ENCODE results near the gene MSMP.

The MSMP gene

GRCh38 chr9:35741740-35742139, 12.3 kb downstream of the MSMP start:
- DNase-seq, result peak; percentile 18

DNA sequence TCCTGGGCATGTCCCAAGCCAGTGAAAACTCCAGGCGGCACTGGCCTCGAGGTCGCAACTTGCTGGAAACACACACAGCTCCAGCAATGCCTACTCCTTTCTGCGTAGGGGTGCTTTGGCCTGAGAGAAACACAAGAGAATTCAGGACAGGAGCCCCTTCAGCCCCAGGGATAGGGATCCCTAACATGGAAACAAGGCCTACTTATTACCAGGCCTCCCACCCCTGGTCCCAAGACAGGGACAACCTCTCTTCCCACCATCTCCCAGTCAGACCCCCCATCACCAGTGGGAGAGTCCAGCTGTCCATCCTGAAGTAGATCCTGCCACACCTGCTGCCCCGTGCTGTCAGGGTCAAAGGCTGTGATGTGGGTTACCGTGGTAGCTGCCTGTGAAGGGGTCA, 13.8 kb downstream of the MSMP start:
- DNase-seq, result no peak

DNA sequence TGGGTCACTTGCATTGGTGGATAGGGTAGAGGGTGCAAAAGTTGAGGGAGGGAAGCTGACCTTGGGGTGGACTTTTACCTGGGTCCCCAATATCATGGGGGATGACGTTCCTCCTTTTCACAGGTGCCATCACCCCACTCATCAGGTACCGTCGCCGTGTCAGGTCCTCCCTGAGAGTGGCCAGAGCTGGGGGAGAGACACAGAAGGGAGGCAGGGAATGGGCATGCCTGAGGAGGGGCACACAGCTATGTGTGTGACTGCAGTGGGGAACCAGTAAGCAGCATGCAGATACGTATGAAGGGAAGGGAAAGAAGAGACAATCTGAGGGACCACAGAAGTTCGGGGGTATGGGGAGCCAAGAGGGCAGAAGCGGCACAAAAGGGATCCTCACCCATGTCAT, 15.2 kb downstream of the MSMP start:
- DNase-seq, result no peak

DNA sequence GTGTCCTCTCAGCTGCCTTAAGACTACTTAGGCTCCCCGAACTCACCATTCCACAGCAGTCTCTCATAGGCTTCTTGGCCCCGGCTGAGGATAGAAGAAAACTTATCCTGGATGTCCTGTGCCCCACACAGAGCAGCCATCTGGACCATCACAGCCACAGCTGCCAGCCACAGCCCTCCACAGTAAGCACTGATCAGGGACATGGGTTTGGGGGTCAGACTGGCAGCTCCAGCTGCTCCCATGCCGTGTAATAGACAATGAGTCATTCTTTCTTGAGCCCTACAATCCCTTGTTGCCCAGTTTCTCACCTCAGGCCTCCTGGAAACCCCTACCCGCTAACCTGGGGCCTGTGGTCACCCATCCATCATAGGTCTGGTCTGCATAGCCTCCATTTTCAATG, 15.9 kb downstream of the MSMP start:
- no peak for DNase-seq

GRCh38 chr9:35737143-35737542, 16.9 kb downstream of the MSMP start:
- DNase-seq, result no peak

DNA sequence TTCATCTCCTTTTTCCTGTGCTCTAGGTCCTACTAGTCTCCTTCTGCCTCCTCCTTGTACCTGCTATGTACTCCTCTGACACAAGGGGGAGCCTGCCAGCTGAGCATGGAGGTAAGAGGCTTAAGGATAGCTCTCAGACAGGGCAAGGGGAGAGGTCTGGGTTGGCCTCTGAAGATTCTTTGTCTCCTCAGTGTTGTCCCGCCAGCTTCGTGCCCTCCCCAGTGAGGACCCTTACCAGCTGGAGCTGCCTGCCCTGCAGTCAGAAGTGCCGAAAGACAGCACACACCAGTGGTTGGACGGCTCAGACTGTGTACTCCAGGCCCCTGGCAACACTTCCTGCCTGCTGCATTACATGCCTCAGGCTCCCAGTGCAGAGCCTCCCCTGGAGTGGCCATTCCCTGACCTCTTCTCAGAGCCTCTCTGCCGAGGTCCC, 17.9 kb downstream of the MSMP start:
- peak; percentile 83 for DNase-seq

GRCh38 chr9:35734096-35734495, 20.0 kb downstream of the MSMP start:
- no peak for DNase-seq

GRCh38 chr9:35732800-35733541, 21.1 kb downstream of the MSMP start:
- DNase-seq, result peak; percentile 39

GRCh38 chr9:35732185-35732799, 21.8 kb downstream of the MSMP start, which contains the start of the genes CREB3 and TLN1:
Gene CREB3, plus strand, starts transcription at chr9:35732666. Its CDS starts 107 bp downstream, at chr9:35732773.
Gene TLN1, minus strand, starts transcription at chr9:35732195. Its CDS starts 6,501 bp downstream, at chr9:35725694.
- peak; percentile 98 for DNase-seq

- DNase-seq, result peak; percentile 10
Observed at GRCh38 chr9:35731415-35732184, 22.5 kb downstream of the MSMP start.

GRCh38 chr9:35730486-35730854, 23.6 kb downstream of the MSMP start:
- no peak for DNase-seq

DNA sequence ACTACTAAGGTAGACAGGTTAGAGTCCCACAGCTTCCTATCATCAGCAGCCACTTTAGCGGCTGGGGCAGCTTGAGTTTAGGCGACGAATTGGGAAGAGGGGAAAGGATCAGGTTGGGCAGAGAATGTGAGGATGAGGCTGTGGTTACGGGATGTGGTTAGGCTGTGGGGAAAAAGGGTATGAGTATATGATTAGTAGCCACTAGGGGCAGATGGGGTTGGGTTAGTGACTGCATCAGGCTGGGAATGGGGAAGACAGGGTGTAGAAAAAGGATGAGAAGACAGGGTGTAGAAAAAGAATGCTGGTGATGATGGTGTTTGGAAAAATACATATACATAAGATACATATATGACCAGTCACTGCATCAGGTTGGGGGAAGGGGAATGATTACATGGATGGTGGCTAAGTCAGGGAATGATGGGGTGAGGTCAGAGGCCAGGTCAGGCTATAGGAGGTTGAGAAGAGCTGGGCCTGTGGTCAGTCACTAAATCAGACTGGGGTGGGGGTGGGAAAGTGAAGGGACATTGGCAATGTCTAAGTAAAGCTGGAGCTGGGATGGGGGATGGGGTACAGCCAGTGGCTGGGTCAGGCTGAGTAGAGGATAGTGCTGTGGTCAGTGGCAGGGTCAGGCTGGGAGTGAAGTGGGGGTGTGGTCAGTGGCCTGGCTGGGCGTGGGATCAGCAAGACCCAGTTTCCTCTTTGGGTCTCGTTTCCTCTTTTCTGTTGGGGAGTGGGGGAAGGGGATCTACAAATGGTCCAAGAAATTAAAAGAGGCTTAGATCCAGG, 24.2 kb downstream of the MSMP start:
- DNase-seq, result peak; percentile 53

DNA sequence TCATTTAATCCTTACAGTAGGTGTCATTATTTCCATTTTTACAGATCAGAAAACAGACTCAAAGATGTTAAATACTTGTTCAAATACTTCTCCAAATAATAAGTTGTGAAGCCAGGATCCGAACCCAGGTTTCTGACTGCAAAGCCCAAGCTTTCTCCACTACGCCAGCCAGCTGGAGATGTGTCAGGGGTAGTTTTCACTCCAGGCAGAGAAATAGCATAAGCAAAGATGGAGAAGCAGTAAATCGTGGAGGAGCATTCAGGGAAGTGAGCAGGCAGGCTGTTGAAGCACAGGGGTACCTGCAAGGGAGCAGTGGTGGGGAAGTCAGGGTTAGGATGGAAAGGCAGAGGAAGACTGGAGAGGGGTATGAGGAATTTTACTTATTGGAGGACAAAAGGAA, 25.0 kb downstream of the MSMP start:
- DNase-seq, result no peak

- peak; percentile 52 for DNase-seq
Observed at GRCh38 chr9:35728041-35728971, 25.8 kb downstream of the MSMP start.

GRCh38 chr9:35727676-35728040, 26.4 kb downstream of the MSMP start:
- no peak for DNase-seq

DNA sequence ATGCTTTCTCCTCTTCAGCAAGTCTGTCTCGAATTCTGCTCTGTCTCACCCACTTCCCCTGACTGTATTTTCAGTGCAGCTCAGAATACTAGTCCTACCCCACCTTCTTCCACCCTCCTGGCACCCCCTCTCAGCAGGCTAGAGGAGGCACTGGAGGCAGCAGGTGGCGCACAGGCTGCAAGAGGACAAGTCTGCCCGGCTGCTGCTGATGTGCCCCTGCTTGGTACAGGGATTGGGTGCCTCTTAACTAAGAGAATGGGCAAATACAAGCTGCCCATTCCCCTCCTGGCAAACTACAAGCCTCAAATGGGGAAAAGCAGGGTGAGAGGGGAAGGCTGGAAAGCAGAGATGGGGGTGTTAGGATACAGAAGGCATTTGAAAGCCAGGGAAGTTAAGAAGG, 27.1 kb downstream of the MSMP start:
- DNase-seq, result peak; percentile 37

DNA sequence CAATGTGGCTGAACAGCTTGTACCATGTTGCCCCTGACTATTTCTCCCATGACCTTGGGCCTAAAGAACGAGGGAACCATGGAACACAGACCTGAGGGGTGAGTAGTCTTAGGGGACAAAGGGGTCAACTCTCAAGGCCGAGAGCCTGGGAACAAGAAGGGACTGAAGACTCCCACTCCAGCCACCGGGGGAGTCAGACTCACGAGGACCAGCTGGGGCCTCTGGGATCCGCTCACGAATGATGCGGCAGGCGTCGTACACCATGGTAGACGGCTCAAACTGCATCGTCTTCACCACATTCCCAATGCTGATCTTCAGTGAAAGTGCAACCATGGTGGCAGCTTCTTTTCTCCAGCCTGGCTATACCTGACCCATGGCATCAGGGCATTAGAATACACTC, 28.7 kb downstream of the MSMP start:
- no peak for DNase-seq

DNA sequence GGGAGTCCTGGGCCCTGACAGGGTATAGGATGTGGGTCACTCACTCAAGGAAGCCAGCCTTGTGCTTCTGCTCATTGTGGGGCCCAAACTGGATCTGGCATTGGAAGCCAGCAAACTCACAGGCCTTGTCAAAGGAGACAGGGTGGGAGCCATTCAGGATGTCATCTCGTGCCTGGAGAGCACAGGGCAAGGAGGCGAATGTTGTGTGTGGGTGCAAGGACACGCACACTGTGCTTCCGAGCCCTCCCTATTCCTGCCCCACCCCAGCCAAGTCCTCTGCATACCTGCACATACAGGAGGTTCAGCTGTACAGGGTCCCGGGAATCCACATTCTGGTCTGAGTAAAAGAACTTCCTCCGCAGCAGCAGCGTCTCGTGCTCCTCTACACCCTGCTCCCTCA, 30.2 kb downstream of the MSMP start:
- DNase-seq, result no peak

- no peak for DNase-seq
Observed at GRCh38 chr9:35723426-35723825, 30.6 kb downstream of the MSMP start.

DNA sequence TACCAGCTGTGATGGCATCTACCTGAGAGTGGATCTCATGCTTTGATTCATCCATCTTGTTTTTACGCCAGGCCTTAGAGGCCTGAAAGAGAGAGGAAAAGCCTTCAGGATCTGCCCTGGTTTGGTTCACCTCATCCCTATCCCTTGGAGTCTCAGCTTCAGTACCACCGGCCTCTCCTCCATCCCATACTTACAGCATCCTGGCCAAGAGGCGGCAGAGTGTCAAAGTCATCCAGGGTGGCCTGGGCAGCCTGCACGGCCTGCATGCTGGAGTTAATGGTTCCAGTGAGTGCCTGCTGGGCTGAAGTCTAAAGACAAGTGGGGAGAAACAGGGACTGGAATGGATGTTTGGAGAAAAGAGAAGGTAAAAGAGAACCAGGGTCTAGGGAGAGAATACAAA, 34.5 kb downstream of the MSMP start:
- no peak for DNase-seq

DNA sequence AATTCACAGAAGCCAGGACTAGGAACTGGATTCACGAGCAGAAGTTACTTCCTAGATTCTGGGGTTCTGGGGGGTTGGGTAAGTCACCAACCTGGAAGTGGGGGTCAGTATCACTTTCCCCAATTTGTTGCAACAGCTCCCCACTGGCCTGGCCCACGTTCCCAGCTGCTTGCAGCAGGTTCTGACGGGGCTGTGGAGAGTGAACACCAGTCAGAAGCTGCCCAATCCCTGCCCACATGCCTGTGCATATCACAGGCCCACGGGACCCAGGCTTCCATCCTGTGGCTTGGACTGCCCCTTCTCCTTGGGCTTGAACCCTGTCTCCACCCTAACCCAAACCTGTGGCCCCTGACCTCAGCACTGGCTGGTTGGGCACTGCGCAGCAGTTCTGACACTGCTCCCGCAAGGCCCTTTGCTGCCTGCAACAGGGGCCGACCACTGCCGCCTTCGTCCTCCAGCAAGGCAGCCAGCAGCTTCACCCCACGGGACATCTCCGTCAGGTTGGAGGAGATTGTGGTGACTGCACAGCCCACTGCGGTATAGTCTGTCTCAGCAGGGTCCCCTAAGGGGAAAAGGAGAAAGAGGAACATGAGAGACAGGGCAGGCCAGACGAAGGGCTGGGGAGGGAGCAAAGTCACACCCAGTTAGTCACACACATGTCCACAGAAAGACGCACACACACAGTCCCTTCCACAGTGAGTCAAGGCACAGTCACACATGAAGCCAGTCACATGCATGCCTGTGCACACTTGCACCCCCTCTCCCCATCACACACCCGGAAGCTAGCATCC, 35.2 kb downstream of the MSMP start:
- no peak for DNase-seq

All from CD4-positive, alpha-beta T cell treated with Interleukin-10 for 1 hour (primary cell).